Suppressor macrophage (primary cell): ENCODE results near the gene CDKN2B.
"Not testable (repeated sequence)": the region's sequence is repeated elsewhere in the genome, so short reads cannot be mapped to it uniquely, and the experiment has no call there.

Experiments
- DNase-seq, 4 experiments: peaks; one replicate each; pipeline ENCODE4 v3.0.0-alpha.2; 2020 to 2022
- total RNA-seq, 17 experiments: gene quantifications; one replicate each; lab custom pipeline; 2026; ENCODE audit warnings: mixed read lengths in 6 of 17, inconsistent platforms in 3 of 17; lab: John Stamatoyannopoulos, UW

CDKN2B gene
- total RNA-seq, result 12.2 to 66.7 (median 25.0) reads per million in 17 experiments

- peak; percentile 96 to 98 (median 97) for DNase-seq
Observed at GRCh38 chr9:22008717-22009505, at the start of gene CDKN2B. CDKN2B (minus strand) TSS chr9:22009305; CDS start chr9:22008953, 352 bp downstream.

- DNase-seq, result not testable (repeated sequence)
Observed at GRCh38 chr9:22057972-22058371, 48.9 kb upstream of the CDKN2B start.

- no peak for DNase-seq
Observed at GRCh38 chr9:22056402-22056801, 47.3 kb upstream of the CDKN2B start.

- DNase-seq, result no peak
Observed at GRCh38 chr9:22055090-22055489, 46.0 kb upstream of the CDKN2B start.

GRCh38 chr9:22054529-22054928, 45.4 kb upstream of the CDKN2B start:
- no peak for DNase-seq

- no peak for DNase-seq
Observed at GRCh38 chr9:22054076-22054475, 45.0 kb upstream of the CDKN2B start.

GRCh38 chr9:22053178-22053577, 44.1 kb upstream of the CDKN2B start:
- no peak for DNase-seq

- DNase-seq, result peak in 1 of 4 experiments; percentile 26
Observed at GRCh38 chr9:22052376-22052945, 43.4 kb upstream of the CDKN2B start.

GRCh38 chr9:22050924-22051323, 41.8 kb upstream of the CDKN2B start:
- DNase-seq, result peak in 2 of 4 experiments; percentile 12 to 21

GRCh38 chr9:22049411-22049810, 40.3 kb upstream of the CDKN2B start:
- no peak for DNase-seq

GRCh38 chr9:22047596-22047995, 38.5 kb upstream of the CDKN2B start:
- no peak for DNase-seq

- no peak for DNase-seq
Observed at GRCh38 chr9:22046243-22046885, 37.3 kb upstream of the CDKN2B start.

- no peak for DNase-seq
Observed at GRCh38 chr9:22045423-22045822, 36.3 kb upstream of the CDKN2B start.

- DNase-seq, result peak in 2 of 4 experiments; percentile 17 to 38
Observed at GRCh38 chr9:22044583-22044982, 35.5 kb upstream of the CDKN2B start.

GRCh38 chr9:22043928-22044327, 34.8 kb upstream of the CDKN2B start:
- no peak for DNase-seq

- DNase-seq, result no peak
Observed at GRCh38 chr9:22041775-22042174, 32.7 kb upstream of the CDKN2B start.

- DNase-seq, result no peak
Observed at GRCh38 chr9:22041344-22041743, 32.2 kb upstream of the CDKN2B start.

- DNase-seq, result no peak
Observed at GRCh38 chr9:22040760-22041159, 31.7 kb upstream of the CDKN2B start.

GRCh38 chr9:22039258-22039657, 30.2 kb upstream of the CDKN2B start:
- DNase-seq, result peak in 2 of 4 experiments; percentile 15 to 36

GRCh38 chr9:22037954-22038690, 29.0 kb upstream of the CDKN2B start:
- peak; percentile 13 to 67 (median 40) for DNase-seq

- DNase-seq, result no peak
Observed at GRCh38 chr9:22036866-22037626, 27.9 kb upstream of the CDKN2B start.

GRCh38 chr9:22035591-22036011, 26.5 kb upstream of the CDKN2B start:
- DNase-seq, result no peak
